Esophagus muscularis mucosa (tissue), 4 donors: ENCODE results near the gene GGTLC2.
"Not testable (repeated sequence)": the region's sequence is repeated elsewhere in the genome, so short reads cannot be mapped to it uniquely, and the experiment has no call there.

Experiments
- EP300 ChIP-seq: sonication (generic); formaldehyde crosslinking; IDR thresholded peaks from one replicate; pipeline ENCODE4 v1.6.1; 2017; ENCODE audit warnings: antibody characterized with exemption
- POLR2A ChIP-seq: fragments of 450-650 bp; IDR thresholded peaks from one replicate; pipeline ENCODE4 v1.6.1; 2017; ENCODE audit warnings: antibody characterized with exemption, moderate library complexity, mild to moderate bottlenecking, low read depth
- POLR2AphosphoS5 ChIP-seq, 2 donors: sonication (generic); formaldehyde crosslinking; IDR thresholded peaks; one replicate each; pipeline ENCODE4 v1.6.1; 2017; ENCODE audit warnings: antibody characterized with exemption in 2 of 2
- TF ChIP-seq, protein P1 (sequence below), 3 experiments: fragments of 200-600 bp in 2 of 3; fragments of 450-650 bp in 1 of 3; sonication (generic) in 2 of 3; IDR thresholded peaks; one replicate each; pipeline ENCODE4 v1.5.1; 2017 to 2019; ENCODE audit warnings: antibody characterized with exemption in 3 of 3, mild to moderate bottlenecking in 2 of 3, moderate library complexity in 1 of 3

DNA sequence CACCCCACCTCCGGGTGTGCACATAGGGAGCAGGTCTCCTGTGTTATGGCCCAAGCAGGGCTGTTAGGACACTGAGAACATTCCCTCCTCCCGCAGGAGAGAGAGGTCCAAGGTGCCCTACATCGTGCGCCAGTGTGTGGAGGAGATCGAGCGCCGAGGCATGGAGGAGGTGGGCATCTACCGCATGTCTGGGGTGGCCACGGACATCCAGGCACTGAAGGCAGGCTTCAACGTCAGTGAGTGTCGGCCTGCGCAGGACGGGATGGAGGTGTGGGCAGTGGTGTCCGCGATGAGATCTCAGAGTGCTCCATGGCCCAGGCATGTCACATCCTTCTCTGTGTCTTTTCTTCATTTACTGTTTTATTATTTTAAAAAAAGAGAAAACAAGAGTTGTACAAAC is 12.2 kb upstream of the GGTLC2 start:
- not testable (repeated sequence) for TF ChIP-seq POLR2AphosphoS5 (IDR thresholded peaks at IDR 0.05); POLR2A; EP300
- TF ChIP-seq, protein P1, sequence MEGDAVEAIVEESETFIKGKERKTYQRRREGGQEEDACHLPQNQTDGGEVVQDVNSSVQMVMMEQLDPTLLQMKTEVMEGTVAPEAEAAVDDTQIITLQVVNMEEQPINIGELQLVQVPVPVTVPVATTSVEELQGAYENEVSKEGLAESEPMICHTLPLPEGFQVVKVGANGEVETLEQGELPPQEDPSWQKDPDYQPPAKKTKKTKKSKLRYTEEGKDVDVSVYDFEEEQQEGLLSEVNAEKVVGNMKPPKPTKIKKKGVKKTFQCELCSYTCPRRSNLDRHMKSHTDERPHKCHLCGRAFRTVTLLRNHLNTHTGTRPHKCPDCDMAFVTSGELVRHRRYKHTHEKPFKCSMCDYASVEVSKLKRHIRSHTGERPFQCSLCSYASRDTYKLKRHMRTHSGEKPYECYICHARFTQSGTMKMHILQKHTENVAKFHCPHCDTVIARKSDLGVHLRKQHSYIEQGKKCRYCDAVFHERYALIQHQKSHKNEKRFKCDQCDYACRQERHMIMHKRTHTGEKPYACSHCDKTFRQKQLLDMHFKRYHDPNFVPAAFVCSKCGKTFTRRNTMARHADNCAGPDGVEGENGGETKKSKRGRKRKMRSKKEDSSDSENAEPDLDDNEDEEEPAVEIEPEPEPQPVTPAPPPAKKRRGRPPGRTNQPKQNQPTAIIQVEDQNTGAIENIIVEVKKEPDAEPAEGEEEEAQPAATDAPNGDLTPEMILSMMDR (IDR thresholded peaks at IDR 0.05): not testable (repeated sequence)
